MM.1S (cell line): ENCODE data around the gene C3.

Experiments used
- DNase-seq: peaks from one replicate; pipeline ENCODE4 v3.0.0-alpha.2; 2015
- H2AFZ ChIP-seq: fragments of 300-600 bp; sonication (generic); 2 replicates; pipeline ENCODE4 v1.6.0; 2016; ENCODE audit warnings: antibody characterized with exemption, low read length
- H3F3A ChIP-seq: fragments of 300-600 bp; sonication (generic); 2 replicates; pipeline ENCODE4 v1.6.1; 2016; ENCODE audit warnings: mild to moderate bottlenecking, antibody characterized with exemption, low read length, moderate library complexity, mixed read lengths; ENCODE audit not compliant: insufficient read depth
- H3K27ac ChIP-seq: fragments of 300-600 bp; sonication (generic); 2 replicates; pipeline ENCODE4 v1.5.1; 2016; ENCODE audit warnings: mild to moderate bottlenecking, low read length
- H3K27me3 ChIP-seq: fragments of 300-600 bp; sonication (generic); replicated peaks from 2 replicates; pipeline ENCODE4 v1.6.0; 2016; ENCODE audit warnings: low read length; ENCODE audit not compliant: insufficient read depth
- H3K36me3 ChIP-seq: fragments of 300-600 bp; sonication (generic); replicated peaks from 2 replicates; pipeline ENCODE4 v1.6.1; 2016; ENCODE audit warnings: mild to moderate bottlenecking, low read length, mixed read lengths; ENCODE audit not compliant: insufficient read depth
- H3K4me1 ChIP-seq: fragments of 300-600 bp; sonication (generic); 2 replicates; pipeline ENCODE4 v1.6.1; 2016; ENCODE audit warnings: low read length, mixed read lengths
- H3K4me2 ChIP-seq: fragments of 300-600 bp; sonication (generic); 2 replicates; pipeline ENCODE4 v1.6.0; 2016; ENCODE audit warnings: low read depth, low read length
- H3K4me3 ChIP-seq: fragments of 300-600 bp; sonication (generic); 2 replicates; pipeline ENCODE4 v1.5.1; 2016; ENCODE audit warnings: low read length, mixed read lengths
- H3K79me2 ChIP-seq: fragments of 300-600 bp; sonication (generic); 2 replicates; pipeline ENCODE4 v1.6.1; 2016; ENCODE audit warnings: mixed run types, low read length, mixed read lengths
- H3K9ac ChIP-seq: fragments of 300-600 bp; sonication (generic); 2 replicates; pipeline ENCODE4 v1.6.1; 2016; ENCODE audit warnings: low read length, mixed read lengths
- H3K9me2 ChIP-seq: fragments of 300-600 bp; sonication (generic); replicated peaks from 2 replicates; pipeline ENCODE4 v1.6.1; 2016; ENCODE audit warnings: mild to moderate bottlenecking, low read length, mixed read lengths; ENCODE audit not compliant: insufficient read depth
- H3K9me3 ChIP-seq: fragments of 300-600 bp; sonication (generic); replicated peaks from 2 replicates; pipeline ENCODE4 v1.6.1; 2016; ENCODE audit warnings: mild to moderate bottlenecking, low read length, mixed read lengths; ENCODE audit not compliant: insufficient read depth
- H4K20me1 ChIP-seq: fragments of 300-600 bp; sonication (generic); 2 replicates; pipeline ENCODE4 v1.6.1; 2016; ENCODE audit warnings: mild to moderate bottlenecking, low read length, moderate library complexity, mixed read lengths; ENCODE audit not compliant: insufficient read depth
- EZH2 ChIP-seq: fragments of 300-600 bp; sonication (generic); optimal IDR thresholded peaks from 2 replicates; pipeline ENCODE3; 2017; ENCODE audit warnings: low read depth, mild to moderate bottlenecking, antibody characterized with exemption, low read length, mixed read lengths
- EZH2phosphoT487 ChIP-seq: fragments of 300-600 bp; sonication (generic); IDR thresholded peaks from 2 replicates; pipeline ENCODE4 v1.6.1; 2018; ENCODE audit warnings: antibody characterized with exemption, low read length
- TF ChIP-seq, protein P1 (sequence below): fragments of 300-600 bp; sonication (generic); IDR thresholded peaks from 2 replicates; pipeline ENCODE4 v1.5.1; 2016; ENCODE audit warnings: antibody characterized with exemption, low read length, mixed read lengths

C3 gene

DNA sequence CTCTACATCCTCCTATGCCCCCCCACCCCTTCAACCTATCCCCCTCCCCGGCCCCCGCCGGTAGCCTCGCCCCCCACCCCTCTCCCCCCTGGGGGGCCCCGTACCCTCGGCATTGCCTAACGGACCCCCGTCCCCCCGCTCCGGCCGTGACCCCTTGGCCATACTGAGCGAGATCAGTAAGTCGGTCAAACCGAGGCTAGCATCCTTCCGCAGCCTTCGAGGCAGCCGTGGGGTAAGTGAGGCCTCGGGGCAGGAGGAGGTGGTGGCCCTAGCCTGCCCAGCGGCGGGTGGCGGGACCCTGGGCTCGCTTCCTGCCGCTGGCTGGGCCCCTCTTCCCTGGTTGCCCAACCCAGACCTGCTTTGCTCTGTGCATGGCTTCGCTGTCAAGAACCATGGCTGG, 25.5 kb upstream of the C3 start:
- Histone ChIP-seq H3K4me1 (peaks cover 3% of the 10 kb centered on the region), H3K9me3 (no peaks in the 10 kb centered on the region), H2AFZ (no peak overlapping the region), H3K9ac (no peak overlapping the region), H3F3A (peaks cover 10% of the 10 kb centered on the region), H3K79me2 (peaks cover 19% of the 10 kb centered on the region), H3K9me2 (no peaks in the 10 kb centered on the region), H4K20me1 (no peaks in the 10 kb centered on the region), H3K27me3 (no peaks in the 10 kb centered on the region), H3K27ac (no peak overlapping the region), H3K4me2 (no peak overlapping the region), H3K36me3 (peaks cover 22% of the 10 kb centered on the region), H3K4me3 (no peak overlapping the region)
- TF ChIP-seq, protein P1, sequence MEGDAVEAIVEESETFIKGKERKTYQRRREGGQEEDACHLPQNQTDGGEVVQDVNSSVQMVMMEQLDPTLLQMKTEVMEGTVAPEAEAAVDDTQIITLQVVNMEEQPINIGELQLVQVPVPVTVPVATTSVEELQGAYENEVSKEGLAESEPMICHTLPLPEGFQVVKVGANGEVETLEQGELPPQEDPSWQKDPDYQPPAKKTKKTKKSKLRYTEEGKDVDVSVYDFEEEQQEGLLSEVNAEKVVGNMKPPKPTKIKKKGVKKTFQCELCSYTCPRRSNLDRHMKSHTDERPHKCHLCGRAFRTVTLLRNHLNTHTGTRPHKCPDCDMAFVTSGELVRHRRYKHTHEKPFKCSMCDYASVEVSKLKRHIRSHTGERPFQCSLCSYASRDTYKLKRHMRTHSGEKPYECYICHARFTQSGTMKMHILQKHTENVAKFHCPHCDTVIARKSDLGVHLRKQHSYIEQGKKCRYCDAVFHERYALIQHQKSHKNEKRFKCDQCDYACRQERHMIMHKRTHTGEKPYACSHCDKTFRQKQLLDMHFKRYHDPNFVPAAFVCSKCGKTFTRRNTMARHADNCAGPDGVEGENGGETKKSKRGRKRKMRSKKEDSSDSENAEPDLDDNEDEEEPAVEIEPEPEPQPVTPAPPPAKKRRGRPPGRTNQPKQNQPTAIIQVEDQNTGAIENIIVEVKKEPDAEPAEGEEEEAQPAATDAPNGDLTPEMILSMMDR, result no peak
- TF ChIP-seq EZH2phosphoT487, result no peak
- TF ChIP-seq EZH2, result no peak
- no peak for DNase-seq

DNA sequence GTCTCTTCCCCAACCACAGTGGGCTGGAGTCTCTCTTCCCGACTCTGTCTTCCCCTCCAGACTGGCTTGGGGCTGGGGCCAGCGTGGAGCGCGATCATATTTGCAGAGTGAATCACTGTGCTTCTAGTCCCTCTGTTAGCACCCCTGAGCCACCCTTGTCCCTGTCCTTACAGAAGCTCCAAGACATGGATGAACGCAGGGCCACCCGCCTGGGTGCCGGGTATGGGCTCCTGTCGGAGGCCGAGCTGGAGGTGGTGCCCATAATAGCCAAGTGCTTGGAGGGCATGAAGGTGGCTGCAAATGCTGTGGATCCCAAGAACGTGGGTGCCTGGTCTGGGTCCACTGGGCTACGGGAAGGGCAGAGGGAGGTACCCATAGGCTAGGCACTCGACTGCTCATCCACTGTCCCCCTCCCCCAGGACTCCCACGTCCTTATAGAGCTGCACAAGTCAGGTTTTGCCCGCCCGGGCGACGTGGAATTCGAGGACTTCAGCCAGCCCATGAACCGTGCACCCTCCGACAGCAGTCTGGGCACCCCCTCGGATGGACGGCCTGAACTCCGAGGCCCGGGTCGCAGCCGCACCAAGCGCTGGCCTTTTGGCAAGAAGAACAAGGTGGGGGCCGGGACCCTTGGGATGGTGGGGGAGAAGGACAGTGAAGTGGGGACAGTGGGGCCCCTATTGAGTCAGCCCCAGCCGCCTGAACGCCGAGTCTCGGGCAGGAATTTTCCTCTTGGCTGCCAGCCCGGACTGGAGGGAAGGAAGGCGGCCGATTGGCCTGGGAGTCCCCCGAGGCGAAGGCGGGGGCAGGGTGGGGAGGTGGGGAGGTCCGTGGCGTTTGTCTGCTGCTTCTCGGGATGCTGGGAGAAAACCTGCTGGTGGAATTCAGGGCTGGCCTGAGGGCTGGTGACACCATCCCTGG, 24.2 kb upstream of the C3 start:
- Histone ChIP-seq H3K4me3 (no peak overlapping the region), H3K27ac (no peak overlapping the region), H3K36me3 (peaks cover 18% of the 10 kb centered on the region), H3K4me2 (no peak overlapping the region), H3K27me3 (no peaks in the 10 kb centered on the region), H3K9ac (no peak overlapping the region), H3K9me3 (no peaks in the 10 kb centered on the region), H3K9me2 (no peaks in the 10 kb centered on the region), H4K20me1 (no peaks in the 10 kb centered on the region), H3F3A (peaks cover 11% of the 10 kb centered on the region), H3K4me1 (peaks cover 4% of the 10 kb centered on the region), H3K79me2 (peaks cover 33% of the 10 kb centered on the region), H2AFZ (no peak overlapping the region)
- TF ChIP-seq EZH2 (no peak), EZH2phosphoT487 (no peak)
- TF ChIP-seq, protein P1, result no peak
- DNase-seq, result no peak

DNA sequence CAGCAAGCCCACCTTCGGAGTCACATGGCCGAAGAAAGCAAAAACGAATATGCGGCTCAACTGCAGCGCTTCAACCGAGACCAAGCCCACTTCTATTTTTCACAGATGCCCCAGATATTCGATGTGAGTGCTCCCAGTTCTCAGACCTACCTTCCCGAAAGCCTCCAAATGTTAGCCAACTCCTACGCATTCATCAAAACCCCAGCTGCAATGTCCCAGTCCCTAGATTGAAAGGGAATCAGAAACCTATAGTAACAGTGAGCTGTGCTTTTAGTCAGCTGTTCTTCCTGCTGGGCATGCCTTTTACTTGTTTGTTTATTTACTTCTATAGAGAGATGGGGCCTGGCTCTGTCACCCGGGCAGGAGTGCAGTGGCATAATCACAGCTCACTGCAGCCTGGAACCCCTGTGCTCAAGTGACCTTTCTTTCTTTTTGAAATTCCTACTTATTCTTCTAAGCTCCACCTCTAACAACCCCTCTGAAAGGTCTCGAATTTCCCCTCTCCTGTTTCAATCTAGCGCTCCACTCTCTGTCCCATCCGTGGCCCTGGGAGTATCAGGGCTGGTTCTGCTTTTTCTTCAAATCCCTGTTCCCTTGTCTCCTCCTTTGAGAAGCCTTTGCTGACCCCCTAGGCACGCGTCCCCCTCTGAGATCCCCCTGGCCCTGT, 23.4 kb upstream of the C3 start:
- no peak overlapping the region for H2AFZ ChIP-seq
- H3K4me2 ChIP-seq, result no peak overlapping the region
- H3K27ac ChIP-seq, result no peak overlapping the region
- H3K27me3 ChIP-seq, result no peaks in the 10 kb centered on the region
- H3K4me1 ChIP-seq, result peaks cover 9% of the 10 kb centered on the region
- no peak for DNase-seq
- peaks cover 18% of the 10 kb centered on the region for H3K36me3 ChIP-seq
- TF ChIP-seq, protein P1, result no peak
- TF ChIP-seq EZH2 (no peak), EZH2phosphoT487 (no peak)
- H3K4me3 ChIP-seq, result no peak overlapping the region
- no peaks in the 10 kb centered on the region for H3K9me3 ChIP-seq
- no peak overlapping the region for H3K9ac ChIP-seq
- no peaks in the 10 kb centered on the region for H4K20me1 ChIP-seq
- peaks cover 15% of the 10 kb centered on the region for H3F3A ChIP-seq
- H3K9me2 ChIP-seq, result no peaks in the 10 kb centered on the region
- H3K79me2 ChIP-seq, result peaks cover 33% of the 10 kb centered on the region
